ENCODE data around the gene CLEC18B. TPM values are rescaled to one million over a fixed set of nuclear protein-coding genes. Genes with fewer than 3 reads are reported as not detected.
"Not testable (repeated sequence)": the region's sequence is repeated elsewhere in the genome, so short reads cannot be mapped to it uniquely, and the experiment has no call there.

CLEC18B gene
- total RNA-seq, 1 experiment from 2014 or later = 2.2 TPM

GRCh38 chr16:74370338-74371135, 50.7 kb downstream of the CLEC18B start:
- in situ Hi-C loops (cut with HindIII; ENCODE audit: low sequenced_read_pairs); DNase-seq (ENCODE audit: low spot score): not testable (repeated sequence)

- in situ Hi-C loops (cut with HindIII; ENCODE audit: low sequenced_read_pairs) = not testable (repeated sequence)
Observed at GRCh38 chr16:74368002-74368911, 53.0 kb downstream of the CLEC18B start.

GRCh38 chr16:74367469-74368001, 53.7 kb downstream of the CLEC18B start:
- peak; percentile 18 for DNase-seq (ENCODE audit: low spot score)
- in situ Hi-C loops (cut with HindIII; ENCODE audit: low sequenced_read_pairs) = not testable (repeated sequence)

More at GRCh38 chr16:74368002-74368911, 53.0 kb downstream of the CLEC18B start:
- DNase-seq (ENCODE audit: low spot score) = peak; percentile 84

- in situ Hi-C loops (cut with HindIII; ENCODE audit: low sequenced_read_pairs); DNase-seq (ENCODE audit: low spot score): not testable (repeated sequence)
Observed at GRCh38 chr16:74361646-74362610, 59.4 kb downstream of the CLEC18B start.

Other genes starting within 250 kb of the CLEC18B start
- 70.9 and 92.1 TPM in 2 replicates for gene PSMD7, start 124.7 kb downstream of the CLEC18B start, total RNA-seq (2014; rRNA removed; shearing (Covaris generic))
- not detected in 2 replicates for gene NPIPB15, start 45.2 kb downstream of the CLEC18B start, total RNA-seq (2014; rRNA removed; shearing (Covaris generic))
- 47.3 and 78.4 TPM in 2 replicates for gene GLG1, start 185.6 kb upstream of the CLEC18B start, total RNA-seq (2014; rRNA removed; shearing (Covaris generic))
- gene RFWD3, start 245.4 kb upstream of the CLEC18B start, total RNA-seq (2014; rRNA removed; shearing (Covaris generic)) = 32.3 and 40.4 TPM in 2 replicates